GM21825 (cell line): ENCODE measurements around the gene NCSTN.
A peak's percentile ranks its signal among the peaks of the same experiment; 100 is the strongest.

Experiments used
- ATAC-seq: cut with Tn5 transposase; IDR thresholded peaks from one replicate; pipeline ENCODE4 v1.9.1; 2021; ENCODE audit warnings: mild to moderate bottlenecking, moderate library complexity; ENCODE audit not compliant: unreplicated experiment

The NCSTN gene

GRCh38 chr1:160342953-160343869 lies at the start of gene NCSTN, which contains the start of gene COPA:
Gene NCSTN, plus strand, starts transcription at chr1:160343383. Its CDS starts 14 bp downstream, at chr1:160343397.
Gene COPA, minus strand, starts transcription at chr1:160343250. Its CDS starts 80 bp downstream, at chr1:160343170.
- ATAC-seq = peak; percentile 87

GRCh38 chr1:160296036-160296435 lies 47.1 kb upstream of the NCSTN start:
- ATAC-seq = no peak

- no peak for ATAC-seq
These were observed 43.0 kb upstream of the NCSTN start for GRCh38 chr1:160300173-160300572.

- no peak for ATAC-seq
These were observed 35.9 kb upstream of the NCSTN start for GRCh38 chr1:160307118-160307791.

- ATAC-seq = no peak
These were observed 34.6 kb upstream of the NCSTN start for GRCh38 chr1:160308451-160309184.

GRCh38 chr1:160309185-160309557 lies 34.0 kb upstream of the NCSTN start:
- no peak for ATAC-seq

GRCh38 chr1:160309571-160309970 lies 33.6 kb upstream of the NCSTN start:
- no peak for ATAC-seq

- no peak for ATAC-seq
These were observed 27.8 kb upstream of the NCSTN start for GRCh38 chr1:160315359-160315758.

GRCh38 chr1:160322831-160323230 lies 20.4 kb upstream of the NCSTN start:
- ATAC-seq = no peak

- no peak for ATAC-seq
These were observed 17.9 kb upstream of the NCSTN start for GRCh38 chr1:160325252-160325651.

- no peak for ATAC-seq
These were observed 16.8 kb upstream of the NCSTN start for GRCh38 chr1:160326418-160326817.

GRCh38 chr1:160328184-160328583 lies 15.0 kb upstream of the NCSTN start:
- ATAC-seq = no peak

GRCh38 chr1:160330119-160330518 lies 13.1 kb upstream of the NCSTN start:
- no peak for ATAC-seq

- no peak for ATAC-seq
These were observed 10.7 kb upstream of the NCSTN start for GRCh38 chr1:160332516-160332915.

GRCh38 chr1:160338580-160338979 lies 4.6 kb upstream of the NCSTN start:
- ATAC-seq = no peak

- no peak for ATAC-seq
These were observed 3.0 kb upstream of the NCSTN start for GRCh38 chr1:160340146-160340545.

- no peak for ATAC-seq
These were observed 2.3 kb upstream of the NCSTN start for GRCh38 chr1:160340866-160341265.

- no peak for ATAC-seq
These were observed 657 bp upstream of the NCSTN start for GRCh38 chr1:160342526-160342925.

GRCh38 chr1:160344241-160344640 lies 1.1 kb downstream of the NCSTN start:
- no peak for ATAC-seq

GRCh38 chr1:160344936-160345335 lies 1.8 kb downstream of the NCSTN start:
- ATAC-seq = no peak

GRCh38 chr1:160346463-160346862 lies 3.3 kb downstream of the NCSTN start:
- no peak for ATAC-seq
